Measurements from ENCODE around the gene TK2.
A peak's percentile ranks its signal among the peaks of the same experiment; 100 is the strongest.
"Not testable (repeated sequence)": the region's sequence is repeated elsewhere in the genome, so short reads cannot be mapped to it uniquely, and the experiment has no call there.

Gene TK2

GRCh38 chr16:66496226-66496625, 53.7 kb downstream of the TK2 start:
- not testable (repeated sequence) for H3F3A ChIP-seq (ENCODE audit: insufficient read depth, low read length); DNase-seq; H3K9ac ChIP-seq (ENCODE audit: low read length); H3K27me3 ChIP-seq (replicated peaks; ENCODE audit: insufficient read depth, low read length); H3K9me3 ChIP-seq (replicated peaks; ENCODE audit: insufficient read depth, low read length); H2AFZ ChIP-seq (ENCODE audit: low read length); H3K36me3 ChIP-seq (replicated peaks; ENCODE audit: insufficient read depth, low read length); H3K4me2 ChIP-seq (ENCODE audit: low read depth, low read length); H3K79me2 ChIP-seq (ENCODE audit: low read length); H3K4me3 ChIP-seq (ENCODE audit: low read length); H4K20me1 ChIP-seq (ENCODE audit: insufficient read depth, low read length); H3K9me2 ChIP-seq (replicated peaks; ENCODE audit: insufficient read depth, low read length); H3K27ac ChIP-seq (ENCODE audit: low read length)
- H3K4me1 ChIP-seq (ENCODE audit: low read length), result peaks cover 16% of the 10 kb centered on the region

- H3K9me3 ChIP-seq (replicated peaks; ENCODE audit: insufficient read depth, low read length), result no peaks in the 10 kb centered on the region
- no peak overlapping the region for H3K27ac ChIP-seq (ENCODE audit: low read length)
- 0 out of 2 replicates have a peak overlapping the region, but pooled peaks have one; percentile 8 for H3K4me2 ChIP-seq (ENCODE audit: low read depth, low read length)
- H3K9me2 ChIP-seq (replicated peaks; ENCODE audit: insufficient read depth, low read length), result no peaks in the 10 kb centered on the region
- H3K36me3 ChIP-seq (replicated peaks; ENCODE audit: insufficient read depth, low read length), result no peaks in the 10 kb centered on the region
- no peaks in the 10 kb centered on the region for H4K20me1 ChIP-seq (ENCODE audit: insufficient read depth, low read length)
- peaks cover 16% of the 10 kb centered on the region for H3K4me1 ChIP-seq (ENCODE audit: low read length)
- H3K79me2 ChIP-seq (ENCODE audit: low read length), result no peaks in the 10 kb centered on the region
- H2AFZ ChIP-seq (ENCODE audit: low read length), result no peak overlapping the region
- DNase-seq, result no peak
- H3K9ac ChIP-seq (ENCODE audit: low read length), result no peak overlapping the region
- TF ChIP-seq EZH2 (optimal IDR thresholded peaks at IDR 0.05; ENCODE audit: low read depth, low read length), result no peak
- TF ChIP-seq EZH2phosphoT487 (IDR thresholded peaks at IDR 0.05; ENCODE audit: low read length), result no peak
- TF ChIP-seq, protein P1, sequence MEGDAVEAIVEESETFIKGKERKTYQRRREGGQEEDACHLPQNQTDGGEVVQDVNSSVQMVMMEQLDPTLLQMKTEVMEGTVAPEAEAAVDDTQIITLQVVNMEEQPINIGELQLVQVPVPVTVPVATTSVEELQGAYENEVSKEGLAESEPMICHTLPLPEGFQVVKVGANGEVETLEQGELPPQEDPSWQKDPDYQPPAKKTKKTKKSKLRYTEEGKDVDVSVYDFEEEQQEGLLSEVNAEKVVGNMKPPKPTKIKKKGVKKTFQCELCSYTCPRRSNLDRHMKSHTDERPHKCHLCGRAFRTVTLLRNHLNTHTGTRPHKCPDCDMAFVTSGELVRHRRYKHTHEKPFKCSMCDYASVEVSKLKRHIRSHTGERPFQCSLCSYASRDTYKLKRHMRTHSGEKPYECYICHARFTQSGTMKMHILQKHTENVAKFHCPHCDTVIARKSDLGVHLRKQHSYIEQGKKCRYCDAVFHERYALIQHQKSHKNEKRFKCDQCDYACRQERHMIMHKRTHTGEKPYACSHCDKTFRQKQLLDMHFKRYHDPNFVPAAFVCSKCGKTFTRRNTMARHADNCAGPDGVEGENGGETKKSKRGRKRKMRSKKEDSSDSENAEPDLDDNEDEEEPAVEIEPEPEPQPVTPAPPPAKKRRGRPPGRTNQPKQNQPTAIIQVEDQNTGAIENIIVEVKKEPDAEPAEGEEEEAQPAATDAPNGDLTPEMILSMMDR (IDR thresholded peaks at IDR 0.05; ENCODE audit: low read length), result no peak
- H3K27me3 ChIP-seq (replicated peaks; ENCODE audit: insufficient read depth, low read length), result no peaks in the 10 kb centered on the region
- 0 out of 2 replicates have a peak, but pooled peaks cover 6% of the 10 kb centered on the region for H3F3A ChIP-seq (ENCODE audit: insufficient read depth, low read length)
- no peak overlapping the region for H3K4me3 ChIP-seq (ENCODE audit: low read length)
Observed at GRCh38 chr16:66495440-66495839, 54.5 kb downstream of the TK2 start.

- no peaks in the 10 kb centered on the region for H3K36me3 ChIP-seq (replicated peaks; ENCODE audit: insufficient read depth, low read length)
- no peaks in the 10 kb centered on the region for H3K9me3 ChIP-seq (replicated peaks; ENCODE audit: insufficient read depth, low read length)
- DNase-seq, result peak; percentile 63
- H4K20me1 ChIP-seq (ENCODE audit: insufficient read depth, low read length), result no peaks in the 10 kb centered on the region
- H3K4me3 ChIP-seq (ENCODE audit: low read length), result no peak overlapping the region
- H3K4me2 ChIP-seq (ENCODE audit: low read depth, low read length), result peak overlapping the region; percentile 8; the same call in 1 of the 2 replicates
- no peak overlapping the region for H3K27ac ChIP-seq (ENCODE audit: low read length)
- H3K4me1 ChIP-seq (ENCODE audit: low read length), result peaks cover 16% of the 10 kb centered on the region
- H3K9ac ChIP-seq (ENCODE audit: low read length), result no peak overlapping the region
- H2AFZ ChIP-seq (ENCODE audit: low read length), result no peak overlapping the region
- H3K9me2 ChIP-seq (replicated peaks; ENCODE audit: insufficient read depth, low read length), result no peaks in the 10 kb centered on the region
- H3K79me2 ChIP-seq (ENCODE audit: low read length), result no peaks in the 10 kb centered on the region
- no peaks in the 10 kb centered on the region for H3K27me3 ChIP-seq (replicated peaks; ENCODE audit: insufficient read depth, low read length)
- TF ChIP-seq EZH2 (optimal IDR thresholded peaks at IDR 0.05; ENCODE audit: low read depth, low read length), result no peak
- no peak for TF ChIP-seq EZH2phosphoT487 (IDR thresholded peaks at IDR 0.05; ENCODE audit: low read length)
- TF ChIP-seq, protein P1 (IDR thresholded peaks at IDR 0.05; ENCODE audit: low read length), result no peak
- H3F3A ChIP-seq (ENCODE audit: insufficient read depth, low read length), result 0 out of 2 replicates have a peak, but pooled peaks cover 6% of the 10 kb centered on the region
Observed at GRCh38 chr16:66494916-66495315, 55.0 kb downstream of the TK2 start.

- H3F3A ChIP-seq (ENCODE audit: insufficient read depth, low read length), result 0 out of 2 replicates have a peak, but pooled peaks cover 6% of the 10 kb centered on the region
- no peak overlapping the region for H3K4me3 ChIP-seq (ENCODE audit: low read length)
- no peak overlapping the region for H3K9ac ChIP-seq (ENCODE audit: low read length)
- no peaks in the 10 kb centered on the region for H3K27me3 ChIP-seq (replicated peaks; ENCODE audit: insufficient read depth, low read length)
- H3K9me2 ChIP-seq (replicated peaks; ENCODE audit: insufficient read depth, low read length), result no peaks in the 10 kb centered on the region
- H2AFZ ChIP-seq (ENCODE audit: low read length), result no peak overlapping the region
- H3K36me3 ChIP-seq (replicated peaks; ENCODE audit: insufficient read depth, low read length), result no peaks in the 10 kb centered on the region
- TF ChIP-seq EZH2phosphoT487 (IDR thresholded peaks at IDR 0.05; ENCODE audit: low read length) (no peak), EZH2 (optimal IDR thresholded peaks at IDR 0.05; ENCODE audit: low read depth, low read length) (no peak)
- TF ChIP-seq, protein P1 (IDR thresholded peaks at IDR 0.05; ENCODE audit: low read length), result no peak
- H3K9me3 ChIP-seq (replicated peaks; ENCODE audit: insufficient read depth, low read length), result no peaks in the 10 kb centered on the region
- H3K27ac ChIP-seq (ENCODE audit: low read length), result no peak overlapping the region
- H3K4me2 ChIP-seq (ENCODE audit: low read depth, low read length), result no peak overlapping the region
- no peaks in the 10 kb centered on the region for H4K20me1 ChIP-seq (ENCODE audit: insufficient read depth, low read length)
- H3K79me2 ChIP-seq (ENCODE audit: low read length), result no peaks in the 10 kb centered on the region
- DNase-seq, result no peak
- peaks cover 16% of the 10 kb centered on the region for H3K4me1 ChIP-seq (ENCODE audit: low read length)
Observed at GRCh38 chr16:66493490-66494401, 56.2 kb downstream of the TK2 start.

Data from MM.1S (cell line).